ENCODE measurements around the gene SLFN5.
"Not testable (repeated sequence)": the region's sequence is repeated elsewhere in the genome, so short reads cannot be mapped to it uniquely, and the experiment has no call there.

SLFN5 gene

GRCh38 chr17:35239823-35240222 is 3.0 kb upstream of the SLFN5 start:
- no peak for DNase-seq
- in situ Hi-C loops (cut with MboI; ENCODE audit: low pct_unique_long_range_greater_than_20kb, low sequenced_read_pairs): loop anchor here (25.0 kb wide), 1 partner anchor 97 kb away; no protein-coding TSS in a partner anchor

GRCh38 chr17:35240861-35241260 is 2.0 kb upstream of the SLFN5 start:
- in situ Hi-C loops (cut with MboI; ENCODE audit: low pct_unique_long_range_greater_than_20kb, low sequenced_read_pairs): loop anchor here (25.0 kb wide), 1 partner anchor 96 kb away; no protein-coding TSS in a partner anchor
- DNase-seq: no peak

GRCh38 chr17:35241520-35241919 is 1.4 kb upstream of the SLFN5 start:
- in situ Hi-C loops (cut with MboI; ENCODE audit: low pct_unique_long_range_greater_than_20kb, low sequenced_read_pairs): loop anchor here (25.0 kb wide), 1 partner anchor 96 kb away; no protein-coding TSS in a partner anchor
- DNase-seq: no peak

GRCh38 chr17:35242158-35242804 is 591 bp upstream of the SLFN5 start:
- in situ Hi-C loops (cut with MboI; ENCODE audit: low pct_unique_long_range_greater_than_20kb, low sequenced_read_pairs): loop anchor here (25.0 kb wide), 1 partner anchor 95 kb away; no protein-coding TSS in a partner anchor
- DNase-seq: peak; percentile 67

GRCh38 chr17:35243561-35244340 is 879 bp downstream of the SLFN5 start:
- DNase-seq: peak; percentile 45
- in situ Hi-C loops (cut with MboI; ENCODE audit: low pct_unique_long_range_greater_than_20kb, low sequenced_read_pairs): loop anchor here (25.0 kb wide), 1 partner anchor 94 kb away; no protein-coding TSS in a partner anchor

GRCh38 chr17:35244341-35245195 is 1.7 kb downstream of the SLFN5 start:
- peak; percentile 34 for DNase-seq
- in situ Hi-C loops (cut with MboI; ENCODE audit: low pct_unique_long_range_greater_than_20kb, low sequenced_read_pairs): loop anchor here (25.0 kb wide), 1 partner anchor 93 kb away; no protein-coding TSS in a partner anchor

GRCh38 chr17:35245196-35245486 is 2.3 kb downstream of the SLFN5 start:
- DNase-seq: no peak
- in situ Hi-C loops (cut with MboI; ENCODE audit: low pct_unique_long_range_greater_than_20kb, low sequenced_read_pairs): loop anchor here (25.0 kb wide), 1 partner anchor 92 kb away; no protein-coding TSS in a partner anchor

- in situ Hi-C loops (cut with MboI; ENCODE audit: low pct_unique_long_range_greater_than_20kb, low sequenced_read_pairs): no loop called here
- DNase-seq: no peak
Observed at GRCh38 chr17:35252651-35253050, 9.8 kb downstream of the SLFN5 start.

GRCh38 chr17:35254107-35254773 is 11.4 kb downstream of the SLFN5 start:
- no peak for DNase-seq
- in situ Hi-C loops (cut with MboI; ENCODE audit: low pct_unique_long_range_greater_than_20kb, low sequenced_read_pairs): no loop called here

- in situ Hi-C loops (cut with MboI; ENCODE audit: low pct_unique_long_range_greater_than_20kb, low sequenced_read_pairs): no loop called here
Observed at GRCh38 chr17:35255316-35255715, 12.4 kb downstream of the SLFN5 start.

GRCh38 chr17:35256629-35257028 is 13.8 kb downstream of the SLFN5 start:
- in situ Hi-C loops (cut with MboI; ENCODE audit: low pct_unique_long_range_greater_than_20kb, low sequenced_read_pairs): no loop called here

More at GRCh38 chr17:35255316-35255715, 12.4 kb downstream of the SLFN5 start:
- DNase-seq: no peak

GRCh38 chr17:35257208-35257659 is 14.4 kb downstream of the SLFN5 start:
- in situ Hi-C loops (cut with MboI; ENCODE audit: low pct_unique_long_range_greater_than_20kb, low sequenced_read_pairs): no loop called here
- no peak for DNase-seq

More at GRCh38 chr17:35256629-35257028, 13.8 kb downstream of the SLFN5 start:
- no peak for DNase-seq

GRCh38 chr17:35259001-35259400 is 16.1 kb downstream of the SLFN5 start:
- in situ Hi-C loops (cut with MboI; ENCODE audit: low pct_unique_long_range_greater_than_20kb, low sequenced_read_pairs): no loop called here
- no peak for DNase-seq

GRCh38 chr17:35265071-35265470 is 22.2 kb downstream of the SLFN5 start:
- in situ Hi-C loops (cut with MboI; ENCODE audit: low pct_unique_long_range_greater_than_20kb, low sequenced_read_pairs): no loop called here
- DNase-seq: no peak

- DNase-seq: no peak
- in situ Hi-C loops (cut with MboI; ENCODE audit: low pct_unique_long_range_greater_than_20kb, low sequenced_read_pairs): no loop called here
Observed at GRCh38 chr17:35265566-35266141, 22.8 kb downstream of the SLFN5 start.

- in situ Hi-C loops (cut with MboI; ENCODE audit: low pct_unique_long_range_greater_than_20kb, low sequenced_read_pairs); DNase-seq: not testable (repeated sequence)
Observed at GRCh38 chr17:35274167-35275066, 31.5 kb downstream of the SLFN5 start.

GRCh38 chr17:35278454-35278853 is 35.6 kb downstream of the SLFN5 start:
- in situ Hi-C loops (cut with MboI; ENCODE audit: low pct_unique_long_range_greater_than_20kb, low sequenced_read_pairs); DNase-seq: not testable (repeated sequence)
